GM12891 (cell line): ENCODE data around the gene NAA80.

Experiments used
- POLR2A ChIP-seq: IDR thresholded peaks from 2 replicates; pipeline ENCODE4 v1.6.1; 2011; ENCODE audit warnings: low read depth, low read length, control low read depth
- POLR2AphosphoS5 ChIP-seq: IDR thresholded peaks from 2 replicates; pipeline ENCODE4 v1.6.1; 2011; ENCODE audit warnings: low read depth, low read length, control low read depth
- SPI1 ChIP-seq: IDR thresholded peaks from 2 replicates; pipeline ENCODE4 v1.6.1; 2011; ENCODE audit warnings: low read depth, low read length, control low read depth
- TAF1 ChIP-seq: IDR thresholded peaks from 2 replicates; pipeline ENCODE4 v1.6.1; 2011; ENCODE audit warnings: low read depth, low read length, control low read depth

- TF ChIP-seq POLR2A = no peak
- TF ChIP-seq TAF1 = no peak
- TF ChIP-seq POLR2AphosphoS5 = no peak
- no peak for TF ChIP-seq SPI1
These were observed 23.9 kb upstream of the NAA80 start for GRCh38 chr3:50323092-50323600.
